Measurements from ENCODE around the gene PLIN5. TPM values are rescaled to one million over a fixed set of nuclear protein-coding genes. Genes with fewer than 3 reads are reported as not detected.
A peak's percentile ranks its signal among the peaks of the same experiment; 100 is the strongest.

The PLIN5 gene
- total and polyA plus RNA-seq, 4 donors, result 13.3 to 83.8 (median 56.6) TPM

DNA sequence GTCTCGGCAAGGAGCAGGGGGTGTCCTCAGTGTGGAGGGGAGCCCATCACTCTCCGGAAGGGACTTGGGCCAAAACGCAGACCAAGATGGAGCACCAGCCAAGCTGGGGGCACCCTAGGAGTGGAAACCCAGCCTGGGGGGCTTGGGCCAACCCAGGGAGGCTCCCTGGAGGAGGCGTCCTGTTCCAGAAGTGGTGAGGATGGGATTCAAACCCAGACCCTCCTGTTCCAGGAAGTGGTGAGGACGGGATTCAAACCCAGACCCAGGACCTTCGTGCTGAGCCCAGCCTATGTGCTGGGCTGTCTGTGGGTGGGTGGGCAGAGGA is 15.9 kb downstream of the PLIN5 start:
- Histone ChIP-seq H3K27me3 (ENCODE audit: control insufficient read depth in 4 of 4, insufficient read depth in 4 of 4, low read length in 3 of 4) (no peaks in the 10 kb centered on the region), H3K4me1 (ENCODE audit: control insufficient read depth in 4 of 4, insufficient read depth in 4 of 4, low read length in 3 of 4) (peaks cover 18 to 71% (median 64%) of the 10 kb centered on the region in 4 donors), H3K9me3 (ENCODE audit: control insufficient read depth in 4 of 4, low read length in 3 of 4) (no peaks in the 10 kb centered on the region), H3K27ac (ENCODE audit: low read depth in 1 of 2, low read length in 2 of 2) (peak overlapping the region; percentile 75 to 78), H3K4me3 (ENCODE audit: low read depth in 1 of 3, low read length in 3 of 3) (no peak overlapping the region), H3K36me3 (ENCODE audit: control insufficient read depth in 4 of 4, insufficient read depth in 3 of 4, low read depth in 1 of 4, low read length in 3 of 4) (peaks cover 0 to 12% (median 5%) of the 10 kb centered on the region in 4 donors), H3K9ac (ENCODE audit: low read depth in 1 of 2, low read length in 2 of 2) (no peak overlapping the region)
- 86% methylated on average over 6 of the region's 6 CpGs for WGBS
- no peak for DNase-seq (ENCODE audit: low spot score)
- TF ChIP-seq, protein P1, sequence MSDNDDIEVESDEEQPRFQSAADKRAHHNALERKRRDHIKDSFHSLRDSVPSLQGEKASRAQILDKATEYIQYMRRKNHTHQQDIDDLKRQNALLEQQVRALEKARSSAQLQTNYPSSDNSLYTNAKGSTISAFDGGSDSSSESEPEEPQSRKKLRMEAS (IDR thresholded peaks at IDR 0.05), result no peak
- TF ChIP-seq, protein P2, sequence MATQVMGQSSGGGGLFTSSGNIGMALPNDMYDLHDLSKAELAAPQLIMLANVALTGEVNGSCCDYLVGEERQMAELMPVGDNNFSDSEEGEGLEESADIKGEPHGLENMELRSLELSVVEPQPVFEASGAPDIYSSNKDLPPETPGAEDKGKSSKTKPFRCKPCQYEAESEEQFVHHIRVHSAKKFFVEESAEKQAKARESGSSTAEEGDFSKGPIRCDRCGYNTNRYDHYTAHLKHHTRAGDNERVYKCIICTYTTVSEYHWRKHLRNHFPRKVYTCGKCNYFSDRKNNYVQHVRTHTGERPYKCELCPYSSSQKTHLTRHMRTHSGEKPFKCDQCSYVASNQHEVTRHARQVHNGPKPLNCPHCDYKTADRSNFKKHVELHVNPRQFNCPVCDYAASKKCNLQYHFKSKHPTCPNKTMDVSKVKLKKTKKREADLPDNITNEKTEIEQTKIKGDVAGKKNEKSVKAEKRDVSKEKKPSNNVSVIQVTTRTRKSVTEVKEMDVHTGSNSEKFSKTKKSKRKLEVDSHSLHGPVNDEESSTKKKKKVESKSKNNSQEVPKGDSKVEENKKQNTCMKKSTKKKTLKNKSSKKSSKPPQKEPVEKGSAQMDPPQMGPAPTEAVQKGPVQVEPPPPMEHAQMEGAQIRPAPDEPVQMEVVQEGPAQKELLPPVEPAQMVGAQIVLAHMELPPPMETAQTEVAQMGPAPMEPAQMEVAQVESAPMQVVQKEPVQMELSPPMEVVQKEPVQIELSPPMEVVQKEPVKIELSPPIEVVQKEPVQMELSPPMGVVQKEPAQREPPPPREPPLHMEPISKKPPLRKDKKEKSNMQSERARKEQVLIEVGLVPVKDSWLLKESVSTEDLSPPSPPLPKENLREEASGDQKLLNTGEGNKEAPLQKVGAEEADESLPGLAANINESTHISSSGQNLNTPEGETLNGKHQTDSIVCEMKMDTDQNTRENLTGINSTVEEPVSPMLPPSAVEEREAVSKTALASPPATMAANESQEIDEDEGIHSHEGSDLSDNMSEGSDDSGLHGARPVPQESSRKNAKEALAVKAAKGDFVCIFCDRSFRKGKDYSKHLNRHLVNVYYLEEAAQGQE (IDR thresholded peaks at IDR 0.05), result no peak
- TF ChIP-seq TAF1 (conservative IDR thresholded peaks at IDR 0.05), result no peak
- TF ChIP-seq, protein P3, sequence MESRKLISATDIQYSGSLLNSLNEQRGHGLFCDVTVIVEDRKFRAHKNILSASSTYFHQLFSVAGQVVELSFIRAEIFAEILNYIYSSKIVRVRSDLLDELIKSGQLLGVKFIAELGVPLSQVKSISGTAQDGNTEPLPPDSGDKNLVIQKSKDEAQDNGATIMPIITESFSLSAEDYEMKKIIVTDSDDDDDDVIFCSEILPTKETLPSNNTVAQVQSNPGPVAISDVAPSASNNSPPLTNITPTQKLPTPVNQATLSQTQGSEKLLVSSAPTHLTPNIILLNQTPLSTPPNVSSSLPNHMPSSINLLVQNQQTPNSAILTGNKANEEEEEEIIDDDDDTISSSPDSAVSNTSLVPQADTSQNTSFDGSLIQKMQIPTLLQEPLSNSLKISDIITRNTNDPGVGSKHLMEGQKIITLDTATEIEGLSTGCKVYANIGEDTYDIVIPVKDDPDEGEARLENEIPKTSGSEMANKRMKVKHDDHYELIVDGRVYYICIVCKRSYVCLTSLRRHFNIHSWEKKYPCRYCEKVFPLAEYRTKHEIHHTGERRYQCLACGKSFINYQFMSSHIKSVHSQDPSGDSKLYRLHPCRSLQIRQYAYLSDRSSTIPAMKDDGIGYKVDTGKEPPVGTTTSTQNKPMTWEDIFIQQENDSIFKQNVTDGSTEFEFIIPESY (IDR thresholded peaks at IDR 0.05), result no peak
- no peak for TF ChIP-seq YY1 (IDR thresholded peaks at IDR 0.05)
- no peak for TF ChIP-seq NR2F2 (IDR thresholded peaks at IDR 0.05)
- no peak for TF ChIP-seq GABPA (IDR thresholded peaks at IDR 0.05 in 1 of 2, conservative IDR thresholded peaks at IDR 0.05 in 1 of 2)
- no peak for TF ChIP-seq EGR1 (IDR thresholded peaks at IDR 0.05; ENCODE audit: low read depth in 2 of 2)

DNA sequence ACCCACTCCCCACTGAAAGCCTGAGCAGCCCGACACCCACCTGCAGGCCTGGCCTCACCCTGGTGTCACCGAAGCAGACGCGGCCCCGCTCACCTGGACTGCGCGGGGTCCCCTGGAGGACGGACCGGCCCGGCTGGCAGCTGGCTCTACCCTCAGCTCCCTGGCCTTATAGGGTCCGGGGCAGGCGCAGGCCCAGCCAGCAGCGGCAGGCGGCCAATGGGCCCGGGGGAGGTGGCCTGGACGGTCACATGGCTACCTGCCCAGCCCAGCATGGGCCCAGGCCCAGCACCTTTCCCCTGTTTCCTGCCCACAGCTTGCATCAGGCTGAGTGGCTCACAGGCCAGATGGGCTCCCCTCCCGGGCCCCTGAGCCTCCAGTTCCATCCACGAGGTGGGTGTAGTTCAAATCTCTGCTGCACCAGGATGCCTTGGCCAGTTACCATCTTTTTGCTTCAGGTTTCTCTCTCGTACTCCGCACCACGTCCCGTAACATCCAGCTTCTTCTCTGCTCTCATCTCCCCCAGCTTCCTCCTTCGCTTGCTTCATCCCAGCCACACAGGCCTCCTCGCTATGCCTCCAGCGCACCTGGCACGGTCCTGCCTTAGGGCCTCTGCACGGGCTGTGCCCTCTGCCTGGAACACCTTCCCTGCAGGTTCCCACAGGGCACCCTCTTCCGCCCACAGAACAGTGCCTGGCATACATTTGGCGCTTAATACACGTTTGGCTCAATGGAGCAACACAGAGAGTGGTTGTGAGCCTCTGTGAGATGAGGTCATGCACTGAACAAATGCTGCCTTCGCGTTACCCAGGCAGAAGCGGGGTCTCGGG is 16.5 kb downstream of the PLIN5 start, which contains the start of gene PLIN4:
PLIN4 (minus strand) TSS at position 142 of the 827 bp plus-strand sequence. CDS start 214 bp downstream, outside the sequence.
- Histone ChIP-seq H3K27me3 (ENCODE audit: control insufficient read depth in 4 of 4, insufficient read depth in 4 of 4, low read length in 3 of 4) (no peaks in the 10 kb centered on the region), H3K9me3 (ENCODE audit: control insufficient read depth in 4 of 4, low read length in 3 of 4) (no peaks in the 10 kb centered on the region), H3K4me3 (ENCODE audit: low read depth in 1 of 3, low read length in 3 of 3) (peak within 1 kb of the TSS; percentile 11 to 34 (median 32)), H3K36me3 (ENCODE audit: control insufficient read depth in 4 of 4, insufficient read depth in 3 of 4, low read depth in 1 of 4, low read length in 3 of 4) (peaks cover 0 to 18% (median 7%) of the 10 kb centered on the region in 4 donors), H3K27ac (ENCODE audit: low read depth in 1 of 2, low read length in 2 of 2) (peak within 1 kb of the TSS; percentile 75 to 78), H3K9ac (ENCODE audit: low read depth in 1 of 2, low read length in 2 of 2) (no peak within 1 kb of the TSS), H3K4me1 (ENCODE audit: control insufficient read depth in 4 of 4, insufficient read depth in 4 of 4, low read length in 3 of 4) (peaks cover 16 to 65% (median 59%) of the 10 kb centered on the region in 4 donors)
- WGBS, result 33% methylated on average over 34 of the region's 34 CpGs
- no peak for DNase-seq (ENCODE audit: low spot score)
- TF ChIP-seq, protein P4, sequence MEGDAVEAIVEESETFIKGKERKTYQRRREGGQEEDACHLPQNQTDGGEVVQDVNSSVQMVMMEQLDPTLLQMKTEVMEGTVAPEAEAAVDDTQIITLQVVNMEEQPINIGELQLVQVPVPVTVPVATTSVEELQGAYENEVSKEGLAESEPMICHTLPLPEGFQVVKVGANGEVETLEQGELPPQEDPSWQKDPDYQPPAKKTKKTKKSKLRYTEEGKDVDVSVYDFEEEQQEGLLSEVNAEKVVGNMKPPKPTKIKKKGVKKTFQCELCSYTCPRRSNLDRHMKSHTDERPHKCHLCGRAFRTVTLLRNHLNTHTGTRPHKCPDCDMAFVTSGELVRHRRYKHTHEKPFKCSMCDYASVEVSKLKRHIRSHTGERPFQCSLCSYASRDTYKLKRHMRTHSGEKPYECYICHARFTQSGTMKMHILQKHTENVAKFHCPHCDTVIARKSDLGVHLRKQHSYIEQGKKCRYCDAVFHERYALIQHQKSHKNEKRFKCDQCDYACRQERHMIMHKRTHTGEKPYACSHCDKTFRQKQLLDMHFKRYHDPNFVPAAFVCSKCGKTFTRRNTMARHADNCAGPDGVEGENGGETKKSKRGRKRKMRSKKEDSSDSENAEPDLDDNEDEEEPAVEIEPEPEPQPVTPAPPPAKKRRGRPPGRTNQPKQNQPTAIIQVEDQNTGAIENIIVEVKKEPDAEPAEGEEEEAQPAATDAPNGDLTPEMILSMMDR (IDR thresholded peaks at IDR 0.05; ENCODE audit: low read depth, low read length, missing input control), result no peak
- TF ChIP-seq HNF4A (conservative IDR thresholded peaks at IDR 0.05) (peak; percentile 39 to 65), TAF1 (conservative IDR thresholded peaks at IDR 0.05) (no peak), YY1 (IDR thresholded peaks at IDR 0.05) (peak; percentile 67), RAD21 (IDR thresholded peaks at IDR 0.05) (no peak), FOXA1 (IDR thresholded peaks at IDR 0.05) (peak; percentile 39), NR2F2 (IDR thresholded peaks at IDR 0.05) (no peak), JUND (IDR thresholded peaks at IDR 0.05) (peak in 1 of 2 donors; percentile 18), FOXA2 (IDR thresholded peaks at IDR 0.05) (no peak), EGR1 (IDR thresholded peaks at IDR 0.05; ENCODE audit: low read depth in 2 of 2) (peak in 1 of 2 donors; percentile 69), HNF4G (IDR thresholded peaks at IDR 0.05) (no peak), GABPA (IDR thresholded peaks at IDR 0.05 in 1 of 2, conservative IDR thresholded peaks at IDR 0.05 in 1 of 2) (no peak), SP1 (IDR thresholded peaks at IDR 0.05) (peak; percentile 77)
- TF ChIP-seq, protein P1 (IDR thresholded peaks at IDR 0.05), result peak; percentile 84
- TF ChIP-seq, protein P2 (IDR thresholded peaks at IDR 0.05), result peak; percentile 84
- TF ChIP-seq, protein P5, sequence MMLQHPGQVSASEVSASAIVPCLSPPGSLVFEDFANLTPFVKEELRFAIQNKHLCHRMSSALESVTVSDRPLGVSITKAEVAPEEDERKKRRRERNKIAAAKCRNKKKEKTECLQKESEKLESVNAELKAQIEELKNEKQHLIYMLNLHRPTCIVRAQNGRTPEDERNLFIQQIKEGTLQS (IDR thresholded peaks at IDR 0.05), result no peak

All from liver (tissue), 9 donors.